Caco-2 (cell line): ENCODE measurements around the gene AOPEP. TPM values are rescaled to one million over a fixed set of nuclear protein-coding genes. Genes with fewer than 3 reads are reported as not detected.

Source experiments
- BruUV-seq: library from RNA; stranded (reverse); fragments of 400-500 nt; replicated peaks from 2 replicates; lab custom pipeline; 2021; lab: Mats Ljungman, UMichigan
- CTCF ChIA-PET: fragments of 300-600 bp; sonication (Branson Sonifier 250); formaldehyde crosslinking; loops from one replicate; lab custom pipeline; 2022; ENCODE audit warnings: antibody characterized with exemption; lab: Charles Lee
- POLR2A ChIA-PET: fragments of 300-600 bp; sonication (Branson Sonifier 250); formaldehyde crosslinking; loops from one replicate; lab custom pipeline; 2022; ENCODE audit warnings: antibody characterized with exemption; lab: Charles Lee
- DNase-seq, 2 experiments: peaks; one replicate each; pipeline versions ENCODE4 v3.0.0 to v3.0.0-alpha.2; 2020 to 2022
- H3K27me3 ChIP-seq: replicated peaks from 2 replicates; pipeline ENCODE4 v1.6.0; 2011; ENCODE audit warnings: low read length; ENCODE audit not compliant: control insufficient read depth, insufficient read depth
- H3K36me3 ChIP-seq: 2 replicates; pipeline ENCODE4 v1.5.1; 2011; ENCODE audit warnings: low read length; ENCODE audit not compliant: control insufficient read depth, insufficient read depth
- H3K4me1 ChIP-seq: fragments of 250-450 bp; sonication (Bioruptor Pico); 2 replicates; pipeline ENCODE4 v1.5.1; 2020; ENCODE audit warnings: mild to moderate bottlenecking
- H3K4me3 ChIP-seq: 2 replicates; pipeline ENCODE4 v1.5.1; 2011; ENCODE audit warnings: low read depth, mild to moderate bottlenecking, control low read depth, low read length
- H3K9me3 ChIP-seq: fragments of 250-450 bp; sonication (Bioruptor Pico); 2 replicates; pipeline ENCODE4 v1.5.1; 2020; ENCODE audit warnings: mild to moderate bottlenecking, moderate library complexity
- H3K27ac Mint-ChIP-seq: one replicate; pipeline ENCODE4 v1.8.0; 2022; ENCODE audit warnings: mixed read lengths; ENCODE audit not compliant: unreplicated experiment
- H3K27me3 Mint-ChIP-seq: one replicate; pipeline ENCODE4 v1.8.0; 2022; ENCODE audit warnings: mixed read lengths; ENCODE audit not compliant: insufficient read depth, unreplicated experiment
- H3K36me3 Mint-ChIP-seq: one replicate; pipeline ENCODE4 v1.8.0; 2022; ENCODE audit warnings: mild to moderate bottlenecking, mixed read lengths; ENCODE audit not compliant: insufficient read depth, unreplicated experiment
- H3K4me1 Mint-ChIP-seq: one replicate; pipeline ENCODE4 v1.8.0; 2022; ENCODE audit warnings: low read depth, mixed read lengths; ENCODE audit not compliant: unreplicated experiment
- H3K4me3 Mint-ChIP-seq: one replicate; pipeline ENCODE4 v1.8.0; 2022; ENCODE audit warnings: mild to moderate bottlenecking, moderate library complexity, mixed read lengths; ENCODE audit not compliant: unreplicated experiment
- H3K9me3 Mint-ChIP-seq: one replicate; pipeline ENCODE4 v1.8.0; 2022; ENCODE audit warnings: mixed read lengths; ENCODE audit not compliant: unreplicated experiment
- CTCF ChIP-seq, 2 experiments: fragments of 200-600 bp in 1 of 2; IDR thresholded peaks; 1 replicate in 1 of 2; 2 replicates in 1 of 2; pipeline versions ENCODE4 v1.5.1 to v1.8.0; 2011 to 2022; ENCODE audit warnings: antibody characterized with exemption in 1 of 2, control low read depth in 1 of 2, inconsistent platforms in 1 of 2, low read depth in 1 of 2, low read length in 1 of 2, mild to moderate bottlenecking in 1 of 2, moderate library complexity in 1 of 2; ENCODE audit not compliant: insufficient read depth in 1 of 2, severe bottlenecking in 1 of 2, unreplicated experiment in 1 of 2
- intact Hi-C: fragments of 100-400 bp; cut with micrococcal nuclease; formaldehyde crosslinking; loops from one replicate; pipeline ENCODE4 v1.10.0; 2022; ENCODE audit not compliant: unreplicated experiment
- total RNA-seq: library from RNA; stranded (reverse); gene quantifications from 2 replicates; pipeline ENCODE4 v1.2.3, GENCODE V29; 2022

The AOPEP gene
- total RNA-seq, 1 experiment from 2014 or later: 63.3 TPM

GRCh38 chr9:95036676-95037075 is 310.2 kb downstream of the AOPEP start:
- Mint-ChIP-seq H3K4me3 (no peak overlapping the region), H3K4me1 (peaks cover 27% of the 10 kb centered on the region), H3K27me3 (no peaks in the 10 kb centered on the region), H3K27ac (peak overlapping the region; percentile 17), H3K36me3 (peaks cover 20% of the 10 kb centered on the region), H3K9me3 (no peaks in the 10 kb centered on the region)
- Histone ChIP-seq H3K4me1 (peaks cover 22% of the 10 kb centered on the region), H3K27me3 (no peaks in the 10 kb centered on the region), H3K9me3 (no peaks in the 10 kb centered on the region), H3K4me3 (no peak overlapping the region), H3K36me3 (no peaks in the 10 kb centered on the region; the same call in 1 of the 2 replicates)
- no peak for TF ChIP-seq CTCF (IDR thresholded peaks at IDR 0.05; ENCODE audit: insufficient read depth in 1 of 2, low read depth in 1 of 2, low read length in 1 of 2, severe bottlenecking in 1 of 2, unreplicated experiment in 1 of 2)
- POLR2A ChIA-PET: no interaction called here
- BruUV-seq: no TSS peak
- CTCF ChIA-PET: no interaction called here
- intact Hi-C loops: no loop called here
- DNase-seq: no peak

GRCh38 chr9:95037789-95038521 is 311.5 kb downstream of the AOPEP start:
- Mint-ChIP-seq H3K4me3 (no peak overlapping the region), H3K9me3 (no peaks in the 10 kb centered on the region), H3K4me1 (peaks cover 20% of the 10 kb centered on the region), H3K27ac (no peak overlapping the region), H3K36me3 (peaks cover 24% of the 10 kb centered on the region), H3K27me3 (no peaks in the 10 kb centered on the region)
- Histone ChIP-seq H3K27me3 (no peaks in the 10 kb centered on the region), H3K36me3 (no peaks in the 10 kb centered on the region; the same call in 1 of the 2 replicates), H3K9me3 (no peaks in the 10 kb centered on the region), H3K4me1 (peaks cover 9% of the 10 kb centered on the region), H3K4me3 (no peak overlapping the region)
- no peak for TF ChIP-seq CTCF (IDR thresholded peaks at IDR 0.05; ENCODE audit: insufficient read depth in 1 of 2, low read depth in 1 of 2, low read length in 1 of 2, severe bottlenecking in 1 of 2, unreplicated experiment in 1 of 2)
- no peak for DNase-seq
- POLR2A ChIA-PET: no interaction called here
- BruUV-seq: no TSS peak
- CTCF ChIA-PET: no interaction called here
- intact Hi-C loops: no loop called here

GRCh38 chr9:95038666-95039065 is 312.2 kb downstream of the AOPEP start:
- Histone ChIP-seq H3K36me3 (no peaks in the 10 kb centered on the region; the same call in 1 of the 2 replicates), H3K4me1 (peaks cover 9% of the 10 kb centered on the region; the same call in 1 of the 2 replicates), H3K27me3 (no peaks in the 10 kb centered on the region), H3K9me3 (no peaks in the 10 kb centered on the region), H3K4me3 (no peak overlapping the region)
- no peak for DNase-seq
- ChIA-PET CTCF (no interaction called here), POLR2A (no interaction called here)
- intact Hi-C loops: no loop called here
- Mint-ChIP-seq H3K9me3 (no peaks in the 10 kb centered on the region), H3K27ac (no peak overlapping the region), H3K4me1 (peaks cover 16% of the 10 kb centered on the region), H3K36me3 (peaks cover 24% of the 10 kb centered on the region), H3K4me3 (no peak overlapping the region), H3K27me3 (no peaks in the 10 kb centered on the region)
- TF ChIP-seq CTCF (IDR thresholded peaks at IDR 0.05; ENCODE audit: insufficient read depth in 1 of 2, low read depth in 1 of 2, low read length in 1 of 2, severe bottlenecking in 1 of 2, unreplicated experiment in 1 of 2): no peak
- BruUV-seq: no TSS peak
